Fibroblast of skin of left quadriceps (primary cell): ENCODE data around the gene PSMB1.
"Not testable (repeated sequence)": the region's sequence is repeated elsewhere in the genome, so short reads cannot be mapped to it uniquely, and the experiment has no call there.

ENCODE experiments used
- DNase-seq, 2 experiments: peaks; one replicate each; pipeline ENCODE4 v3.0.0-alpha.2; 2013; ENCODE audit warnings: low read depth in 2 of 2

PSMB1 gene

DNA sequence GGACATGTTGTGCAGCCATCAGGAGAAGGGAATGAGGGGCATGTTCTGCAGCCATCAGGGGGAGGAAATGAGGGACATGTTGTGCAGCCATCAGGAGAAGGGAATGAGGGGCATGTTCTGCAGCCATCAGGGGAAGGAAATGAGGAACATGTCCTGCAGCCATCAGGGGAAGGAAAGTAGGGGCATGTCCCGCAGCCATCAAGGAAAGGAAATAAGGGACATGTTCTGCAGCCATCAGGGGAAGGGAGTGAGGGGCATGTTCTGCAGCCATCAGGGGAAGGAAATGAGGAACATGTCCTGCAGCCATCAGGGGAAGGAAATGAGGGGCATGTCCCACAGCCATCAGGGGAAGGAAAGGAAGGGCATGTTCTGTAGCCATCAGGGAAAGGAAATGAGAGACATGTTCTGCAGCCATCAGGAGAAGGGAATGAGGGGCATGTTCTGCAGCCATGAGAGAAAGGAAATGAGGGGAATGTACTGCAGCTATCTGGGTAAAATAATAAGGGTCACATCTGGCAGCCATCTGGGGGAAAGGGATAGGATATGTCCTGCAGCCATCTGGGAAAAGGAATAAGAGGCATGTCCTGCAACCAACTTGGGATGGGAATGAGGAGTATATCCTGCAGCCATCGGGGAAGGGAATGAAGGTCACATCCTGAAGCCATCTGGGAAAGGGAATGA is 50.2 kb downstream of the PSMB1 start:
- DNase-seq = not testable (repeated sequence)

DNA sequence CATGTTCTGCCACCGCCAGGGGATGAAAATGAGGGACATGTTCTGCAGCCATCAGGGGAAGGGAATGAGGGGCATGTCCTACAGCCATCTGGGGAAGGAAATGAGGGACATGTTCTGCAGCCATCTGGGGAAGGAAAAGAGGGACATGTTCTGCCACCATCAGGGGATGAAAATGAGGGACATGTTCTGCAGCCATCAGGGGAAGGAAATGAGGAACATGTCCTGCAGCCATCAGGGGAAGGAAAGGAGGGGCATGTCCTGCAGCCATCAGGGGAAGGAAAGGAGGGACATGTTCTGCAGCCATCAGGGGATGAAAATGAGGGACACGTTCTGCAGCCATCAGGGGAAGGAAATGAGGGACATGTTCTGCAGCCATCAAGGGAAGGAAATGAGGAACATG is 50.8 kb downstream of the PSMB1 start:
- not testable (repeated sequence) for DNase-seq

DNA sequence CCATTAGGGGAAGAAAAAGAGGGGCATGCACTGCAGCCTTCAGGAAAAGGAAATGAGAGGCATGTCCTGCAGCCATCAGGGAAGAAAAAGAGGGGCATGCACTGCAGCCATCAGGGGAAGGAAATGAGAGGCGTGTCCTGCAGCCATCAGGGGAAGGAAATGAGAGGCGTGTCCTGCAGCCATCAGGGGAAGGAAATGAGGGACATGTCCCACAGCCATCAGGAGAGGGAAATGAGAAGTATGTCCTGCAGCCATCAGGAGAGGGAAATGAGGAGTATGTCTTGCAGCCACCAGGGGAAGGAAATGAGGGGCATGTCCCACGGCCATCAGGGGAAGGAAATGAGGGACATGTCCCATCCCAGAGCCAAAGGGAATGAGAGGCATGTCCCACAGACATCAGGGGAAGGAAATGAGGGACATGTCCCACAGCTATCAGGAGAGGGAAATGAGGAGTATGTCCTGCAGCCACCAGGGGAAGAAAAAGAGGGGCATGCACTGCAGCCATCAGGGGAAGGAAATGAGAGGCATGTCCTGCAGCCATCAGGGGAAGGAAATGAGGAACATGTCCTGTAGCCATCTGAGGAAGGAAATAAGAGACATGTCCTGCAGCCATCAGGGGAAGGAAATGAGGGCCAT is 52.0 kb downstream of the PSMB1 start:
- DNase-seq = no peak

DNA sequence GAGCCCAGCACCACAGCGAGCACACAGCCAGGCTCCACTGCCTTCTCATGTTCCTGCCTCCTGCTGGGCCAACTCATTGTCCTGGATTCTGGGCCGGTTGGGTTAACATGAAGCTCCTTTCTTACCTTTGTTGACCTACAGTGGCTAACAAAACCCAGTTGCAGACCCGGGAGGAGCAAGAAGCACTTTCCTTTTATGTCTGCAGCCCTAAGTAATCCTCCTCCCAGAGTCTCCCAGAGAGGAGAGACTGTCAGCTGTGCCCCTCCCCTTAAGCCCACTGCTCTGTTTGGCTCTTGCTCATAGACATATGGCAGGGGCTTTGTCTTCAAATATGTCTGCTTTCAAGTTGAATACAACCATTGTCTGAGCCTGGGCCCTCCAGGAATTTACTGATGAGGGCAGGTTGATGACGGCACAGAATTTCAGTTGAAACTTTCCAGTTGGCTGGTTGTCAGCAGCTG is 55.2 kb downstream of the PSMB1 start:
- no peak for DNase-seq

DNA sequence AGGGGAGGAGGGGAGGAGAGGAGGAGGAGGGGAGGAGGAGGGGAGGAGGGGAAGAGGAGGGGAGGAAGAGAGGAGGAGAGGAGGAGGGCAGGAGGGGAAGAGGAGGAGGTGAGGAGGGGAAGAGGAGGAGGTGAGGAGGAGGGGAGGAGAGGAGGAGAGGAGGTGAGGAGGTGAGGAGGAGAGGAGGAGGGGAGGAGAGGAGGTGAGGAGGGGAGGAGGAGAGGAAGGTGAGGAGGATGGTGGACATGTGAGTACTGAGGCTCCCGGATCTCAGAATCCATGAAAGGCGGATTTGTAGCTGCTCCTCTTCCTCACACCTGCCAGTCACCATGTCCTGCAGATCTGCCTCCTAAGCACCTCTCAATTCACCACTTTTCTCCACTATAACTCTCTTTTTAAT is 59.8 kb downstream of the PSMB1 start:
- no peak for DNase-seq

DNA sequence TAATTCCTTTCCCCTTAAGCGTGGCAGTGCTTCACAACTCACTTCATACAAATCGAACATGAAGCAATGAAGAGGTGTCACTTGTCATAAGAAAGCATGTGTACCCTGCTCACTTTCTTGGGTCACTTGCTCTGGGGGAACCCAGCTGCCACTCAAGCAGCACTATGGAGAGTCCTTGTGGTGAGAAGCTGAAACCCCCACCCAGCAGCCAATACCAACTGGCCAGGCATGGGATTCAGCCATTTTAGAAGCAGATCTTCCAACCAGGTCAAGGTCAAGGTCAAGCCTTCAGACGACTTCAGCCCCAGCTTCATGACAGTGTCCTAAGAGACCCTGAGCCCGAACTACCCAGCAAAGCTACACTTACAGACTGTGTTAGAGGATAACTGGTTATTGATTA is 62.8 kb downstream of the PSMB1 start:
- no peak for DNase-seq

DNA sequence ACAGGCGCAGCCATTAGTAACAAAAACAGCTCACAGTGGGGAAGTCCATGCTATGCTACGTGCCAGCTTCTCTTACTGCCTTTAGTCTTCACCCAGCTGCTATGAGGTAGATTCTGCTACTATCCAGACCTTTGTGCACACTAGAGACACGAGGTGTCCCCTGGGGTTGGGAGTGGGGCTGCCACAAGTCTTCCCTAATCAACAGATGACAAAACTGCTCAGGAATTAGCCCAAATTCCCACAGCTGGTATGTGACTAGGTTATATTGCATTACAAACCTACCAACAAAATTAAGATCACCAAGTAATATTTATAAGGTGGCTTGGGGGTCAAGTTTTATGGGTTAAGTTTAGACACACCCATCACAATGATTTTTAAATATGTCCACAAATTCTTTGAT is 63.3 kb downstream of the PSMB1 start:
- no peak for DNase-seq

DNA sequence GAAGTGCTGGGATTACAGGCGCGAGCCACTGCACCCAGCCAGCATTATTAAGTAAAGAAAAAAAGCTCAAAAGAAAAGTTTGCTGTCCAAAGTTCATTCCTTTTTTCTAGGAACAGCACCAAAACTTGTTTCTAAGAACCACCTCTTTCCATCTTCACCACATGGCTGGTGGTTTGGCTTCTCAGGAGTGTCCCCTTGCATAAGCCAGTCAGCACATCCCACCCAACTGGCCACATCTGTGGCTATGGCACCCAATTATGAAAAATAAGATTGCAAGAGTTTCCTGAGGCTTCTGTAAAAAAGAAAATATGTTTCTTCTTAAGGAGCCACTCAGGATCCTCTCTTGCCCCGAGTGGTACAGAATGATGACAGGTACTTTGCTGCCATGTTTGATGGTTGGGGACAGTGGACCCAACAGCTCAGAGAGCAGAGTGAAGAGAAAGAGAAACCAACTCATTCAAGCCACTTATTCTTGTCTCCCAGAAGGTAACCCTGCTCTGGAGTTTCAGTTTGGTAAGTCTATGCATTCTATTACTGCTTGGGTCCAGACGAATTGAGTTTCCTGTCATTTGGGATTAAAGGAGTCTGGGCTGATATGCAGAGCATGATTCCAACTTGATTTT is 65.3 kb downstream of the PSMB1 start:
- DNase-seq = no peak

DNA sequence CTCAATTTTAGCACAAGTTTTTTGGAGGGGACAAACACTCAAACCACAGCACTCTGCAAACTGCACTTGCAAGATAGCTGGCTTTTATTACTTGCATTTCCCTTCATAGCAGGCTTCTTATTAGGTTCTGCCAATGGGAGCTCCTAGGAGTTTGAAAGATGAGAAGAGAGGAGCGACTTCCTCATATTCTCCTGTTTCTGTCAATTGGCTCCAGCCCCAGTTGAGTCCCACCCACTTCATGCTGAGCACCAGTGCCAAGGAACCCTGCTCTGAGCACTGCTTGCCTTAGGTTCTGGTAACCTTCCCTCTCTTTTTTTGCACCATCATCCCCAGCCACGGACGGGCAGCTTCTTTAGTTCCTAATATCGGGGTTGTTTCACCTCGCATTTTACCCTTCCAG is 67.9 kb downstream of the PSMB1 start:
- peak; percentile 5 to 8 for DNase-seq
